HEK293 (cell line): Measurements from ENCODE around the gene NACA2.

Source experiments
- CTCF ChIP-seq: fragments of 450-650 bp; formaldehyde crosslinking; IDR thresholded peaks from 2 replicates; pipeline ENCODE4 v1.5.1; 2016; ENCODE audit warnings: missing biosample characterization, missing genetic modification characterization
- FEZF1 ChIP-seq: fragments of 450-650 bp; formaldehyde crosslinking; IDR thresholded peaks from 2 replicates; pipeline ENCODE4 v1.5.1; 2016; ENCODE audit warnings: missing biosample characterization, missing genetic modification characterization
- MYNN ChIP-seq: fragments of 450-650 bp; formaldehyde crosslinking; IDR thresholded peaks from 2 replicates; pipeline ENCODE4 v1.5.1; 2016; ENCODE audit warnings: missing biosample characterization, missing genetic modification characterization, borderline replicate concordance
- PBX3 ChIP-seq: sonication (generic); formaldehyde crosslinking; IDR thresholded peaks from 2 replicates; pipeline ENCODE4 v1.8.1; 2022; ENCODE audit warnings: mild to moderate bottlenecking, moderate library complexity, missing genetic modification reagents
- REST ChIP-seq: fragments of 450-650 bp; formaldehyde crosslinking; IDR thresholded peaks from 2 replicates; pipeline ENCODE4 v1.5.1; 2016; ENCODE audit warnings: missing biosample characterization, missing genetic modification characterization
- SP7 ChIP-seq: fragments of 450-650 bp; formaldehyde crosslinking; IDR thresholded peaks from 2 replicates; pipeline ENCODE4 v1.5.1; 2016; ENCODE audit warnings: missing biosample characterization, missing genetic modification characterization
- ZBTB8A ChIP-seq: fragments of 450-650 bp; formaldehyde crosslinking; IDR thresholded peaks from 2 replicates; pipeline ENCODE4 v1.5.1; 2016; ENCODE audit warnings: missing biosample characterization, missing genetic modification characterization
- ZNF133 ChIP-seq: fragments of 450-650 bp; formaldehyde crosslinking; IDR thresholded peaks from 2 replicates; pipeline ENCODE4 v1.5.1; 2016; ENCODE audit warnings: missing biosample characterization, missing genetic modification characterization
- ZNF174 ChIP-seq: fragments of 450-650 bp; formaldehyde crosslinking; IDR thresholded peaks from 2 replicates; pipeline ENCODE4 v1.5.0; 2017; ENCODE audit warnings: missing biosample characterization, mild to moderate bottlenecking, missing genetic modification characterization
- ZNF274 ChIP-seq, 2 experiments: fragments of 200-500 bp in 1 of 2; fragments of 450-650 bp in 1 of 2; sonication (Bioruptor generic) in 1 of 2; formaldehyde crosslinking in 1 of 2; IDR thresholded peaks; 2 replicates each; pipeline versions ENCODE4 v1.5.1 to v1.6.1; 2014 to 2016; ENCODE audit warnings: borderline replicate concordance in 1 of 2, inconsistent platforms in 1 of 2, low read length in 1 of 2, missing biosample characterization in 1 of 2, missing genetic modification characterization in 1 of 2
- ZNF501 ChIP-seq: fragments of 450-650 bp; formaldehyde crosslinking; IDR thresholded peaks from 2 replicates; pipeline ENCODE4 v1.5.1; 2016; ENCODE audit warnings: missing biosample characterization, missing genetic modification characterization
- ZNF777 ChIP-seq: fragments of 450-650 bp; formaldehyde crosslinking; IDR thresholded peaks from 2 replicates; pipeline ENCODE4 v1.5.1; 2017; ENCODE audit warnings: missing biosample characterization, missing genetic modification characterization, borderline replicate concordance

GRCh38 chr17:61593426-61593825 lies 2.4 kb upstream of the NACA2 start:
- TF ChIP-seq ZNF133 (tag by site-specific recombination) (no peak), ZNF174 (tag by site-specific recombination) (no peak), MYNN (tag by site-specific recombination) (no peak), CTCF (tag by site-specific recombination) (no peak), SP7 (tag by site-specific recombination) (no peak), REST (tag by site-specific recombination) (no peak), ZBTB8A (no peak), ZNF274 (IDR thresholded peaks at IDR 0.05; ENCODE audit: low read length) (no peak), ZNF274 (tag by site-specific recombination; IDR thresholded peaks at IDR 0.05; ENCODE audit: borderline replicate concordance) (no peak), ZNF501 (no peak), FEZF1 (tag by site-specific recombination) (no peak), ZNF777 (tag by site-specific recombination) (no peak), PBX3 (CRISPR knock-in tag) (no peak)
